Esophagus squamous epithelium (tissue), 5 donors: Measurements from ENCODE around the gene PLTP. TPM values are rescaled to one million over a fixed set of nuclear protein-coding genes. Genes with fewer than 3 reads are reported as not detected.
A peak's percentile ranks its signal among the peaks of the same experiment; 100 is the strongest.

Source experiments
- DNase-seq: peaks from one replicate; lab custom pipeline; 2025; lab: John Stamatoyannopoulos, UW
- H3K27ac ChIP-seq, 4 donors: fragments of 200-600 bp; sonication (generic); one replicate each; pipeline ENCODE4 v1.5.1; 2016 to 2019; ENCODE audit warnings: mild to moderate bottlenecking in 1 of 4
- H3K27me3 ChIP-seq, 4 donors: fragments of 200-600 bp; sonication (generic); 1 replicate in 3 of 4; 2 replicates in 1 of 4; pipeline versions ENCODE4 v1.5.1 to v1.6.0; 2017 to 2021; ENCODE audit warnings: antibody characterized with exemption in 1 of 4
- H3K36me3 ChIP-seq, 3 donors: fragments of 200-600 bp; sonication (generic); one replicate each; pipeline ENCODE4 v1.5.1; 2016 to 2019
- H3K4me1 ChIP-seq, 3 donors: fragments of 200-600 bp; sonication (generic); one replicate each; pipeline ENCODE4 v1.5.1; 2017 to 2019
- H3K4me3 ChIP-seq, 4 donors: fragments of 200-600 bp; sonication (generic); 1 replicate in 3 of 4; 2 replicates in 1 of 4; pipeline ENCODE4 v1.5.1; 2016 to 2019; ENCODE audit warnings: mild to moderate bottlenecking in 2 of 4, moderate library complexity in 1 of 4
- H3K9me3 ChIP-seq, 3 donors: fragments of 200-600 bp; sonication (generic); one replicate each; pipeline ENCODE4 v1.5.1; 2016 to 2019
- POLR2A ChIP-seq, 4 donors: fragments of 450-650 bp; IDR thresholded peaks; one replicate each; pipeline ENCODE4 v1.6.1; 2017; ENCODE audit warnings: antibody characterized with exemption in 4 of 4, mild to moderate bottlenecking in 4 of 4, moderate library complexity in 3 of 4
- WGBS, 2 donors: methylation state at CpG; one replicate each; pipeline ENCODE4 v1.1.5; 2018; 5-methylcytosine and 5-hydroxymethylcytosine counted together
- intact Hi-C: fragments of 100-400 bp; cut with DNase I; formaldehyde crosslinking; loops from one replicate; pipeline ENCODE4 v1.15.0; 2022
- total RNA-seq, 4 donors: library from RNA; depleted of rRNA; stranded (reverse); fragments of >200 nt; gene quantifications; one replicate each; pipeline ENCODE4 v1.1.0, GENCODE V29; 2016
- TF ChIP-seq, protein P1 (sequence below), 6 experiments: fragments of 450-650 bp in 4 of 6; fragments of 200-600 bp in 2 of 6; sonication (generic) in 2 of 6; IDR thresholded peaks; one replicate each; pipeline ENCODE4 v1.5.1; 2016 to 2019; ENCODE audit warnings: antibody characterized with exemption in 6 of 6, mild to moderate bottlenecking in 4 of 6, moderate library complexity in 4 of 6
- donor health status: DM: yes; HTN: yes; CAD: no.

The PLTP gene
- total RNA-seq, 4 donors from 2014 or later, result 5.9 to 248 (median 92.6) TPM

DNA sequence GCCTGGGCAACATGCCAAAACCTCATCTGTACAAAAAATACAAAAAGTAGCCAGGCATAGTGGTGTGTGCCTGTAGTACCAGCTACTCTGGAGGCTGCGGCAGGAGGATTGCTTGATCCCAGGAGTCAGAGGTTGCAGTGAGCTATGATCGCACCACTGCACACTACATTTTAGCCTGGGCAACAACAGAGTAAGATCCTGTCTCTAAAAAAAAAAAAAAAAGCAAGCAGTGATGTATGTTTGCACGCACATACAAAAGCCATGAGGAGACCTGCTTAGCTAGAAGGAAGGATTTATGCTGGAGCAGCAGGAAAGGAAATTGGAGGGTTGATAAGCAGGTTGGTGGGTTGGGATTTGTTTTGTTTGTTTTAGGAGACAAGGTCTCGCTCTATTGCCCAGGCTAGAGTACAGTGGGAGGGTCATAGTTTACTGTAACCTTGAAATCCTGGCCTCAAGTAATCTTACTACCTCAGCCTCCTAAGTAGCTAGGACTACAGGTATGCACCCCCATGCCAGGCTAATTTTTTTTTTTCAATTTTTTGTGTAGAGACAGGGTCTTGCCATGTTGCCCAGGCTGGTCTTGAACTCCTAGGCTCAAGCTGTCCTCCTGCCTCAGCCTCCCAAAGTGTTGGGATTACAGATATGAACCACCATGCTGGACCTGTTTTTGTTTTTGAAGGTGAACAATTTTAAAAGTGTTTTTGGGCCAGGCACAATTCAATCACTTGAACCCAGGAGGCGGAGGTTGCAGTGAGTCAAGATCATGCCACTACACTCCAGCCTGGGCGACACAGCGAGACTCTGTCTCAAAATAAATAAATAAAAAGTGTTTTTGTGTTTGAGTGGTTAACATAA, 50.5 kb downstream of the PLTP start:
- intact Hi-C loops, result no loop called here
- Histone ChIP-seq H3K27ac (no peak overlapping the region), H3K36me3 (no peaks in the 10 kb centered on the region), H3K27me3 (no peaks in the 10 kb centered on the region), H3K4me3 (no peak overlapping the region), H3K4me1 (peaks cover 8 to 22% (median 13%) of the 10 kb centered on the region in 3 donors), H3K9me3 (no peaks in the 10 kb centered on the region)
- no peak for DNase-seq
- TF ChIP-seq POLR2A (IDR thresholded peaks at IDR 0.05), result no peak
- TF ChIP-seq, protein P1, sequence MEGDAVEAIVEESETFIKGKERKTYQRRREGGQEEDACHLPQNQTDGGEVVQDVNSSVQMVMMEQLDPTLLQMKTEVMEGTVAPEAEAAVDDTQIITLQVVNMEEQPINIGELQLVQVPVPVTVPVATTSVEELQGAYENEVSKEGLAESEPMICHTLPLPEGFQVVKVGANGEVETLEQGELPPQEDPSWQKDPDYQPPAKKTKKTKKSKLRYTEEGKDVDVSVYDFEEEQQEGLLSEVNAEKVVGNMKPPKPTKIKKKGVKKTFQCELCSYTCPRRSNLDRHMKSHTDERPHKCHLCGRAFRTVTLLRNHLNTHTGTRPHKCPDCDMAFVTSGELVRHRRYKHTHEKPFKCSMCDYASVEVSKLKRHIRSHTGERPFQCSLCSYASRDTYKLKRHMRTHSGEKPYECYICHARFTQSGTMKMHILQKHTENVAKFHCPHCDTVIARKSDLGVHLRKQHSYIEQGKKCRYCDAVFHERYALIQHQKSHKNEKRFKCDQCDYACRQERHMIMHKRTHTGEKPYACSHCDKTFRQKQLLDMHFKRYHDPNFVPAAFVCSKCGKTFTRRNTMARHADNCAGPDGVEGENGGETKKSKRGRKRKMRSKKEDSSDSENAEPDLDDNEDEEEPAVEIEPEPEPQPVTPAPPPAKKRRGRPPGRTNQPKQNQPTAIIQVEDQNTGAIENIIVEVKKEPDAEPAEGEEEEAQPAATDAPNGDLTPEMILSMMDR (IDR thresholded peaks at IDR 0.05), result no peak
- 91% methylated on average over 7 of the region's 7 CpGs for WGBS, 2 donors

DNA sequence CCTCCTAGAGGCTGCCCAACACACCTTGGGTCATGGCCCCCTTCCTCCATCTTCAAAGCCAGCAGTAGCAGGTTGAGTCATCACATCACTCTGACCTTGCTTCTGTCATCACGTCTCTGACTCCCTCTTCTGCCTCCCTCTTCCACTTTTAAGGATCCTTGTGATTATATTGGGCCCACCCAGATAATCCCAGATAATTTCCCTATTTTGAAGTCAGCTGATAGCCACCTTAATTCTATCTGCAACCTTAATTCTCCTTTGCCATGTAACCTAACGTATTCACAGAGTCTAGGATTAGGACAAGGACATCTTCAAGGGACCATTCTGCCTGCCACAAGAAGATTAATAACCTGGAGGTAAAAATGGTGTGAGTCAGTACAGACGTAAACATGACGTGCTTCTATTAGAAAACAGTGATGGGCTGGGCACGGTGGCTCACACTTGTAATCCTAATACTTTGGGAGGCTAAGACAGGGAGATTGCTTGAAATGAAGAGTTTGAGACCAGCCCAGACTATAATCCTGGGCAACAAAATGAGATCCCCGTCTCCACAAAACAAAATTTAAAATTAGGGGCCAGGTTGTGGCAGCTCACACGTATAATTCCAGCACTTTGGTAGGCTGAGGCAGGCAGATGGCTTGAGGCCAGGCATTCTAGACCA, 51.3 kb downstream of the PLTP start:
- Histone ChIP-seq H3K4me3 (no peak overlapping the region), H3K9me3 (no peaks in the 10 kb centered on the region), H3K36me3 (no peaks in the 10 kb centered on the region), H3K27me3 (no peaks in the 10 kb centered on the region), H3K27ac (no peak overlapping the region), H3K4me1 (peaks cover 16 to 30% (median 21%) of the 10 kb centered on the region in 3 donors)
- WGBS, 2 donors, result 34 to 48% methylated on average over 7 of the region's 7 CpGs
- TF ChIP-seq, protein P1 (IDR thresholded peaks at IDR 0.05), result no peak
- TF ChIP-seq POLR2A (IDR thresholded peaks at IDR 0.05), result no peak
- no peak for DNase-seq
- intact Hi-C loops, result no loop called here

DNA sequence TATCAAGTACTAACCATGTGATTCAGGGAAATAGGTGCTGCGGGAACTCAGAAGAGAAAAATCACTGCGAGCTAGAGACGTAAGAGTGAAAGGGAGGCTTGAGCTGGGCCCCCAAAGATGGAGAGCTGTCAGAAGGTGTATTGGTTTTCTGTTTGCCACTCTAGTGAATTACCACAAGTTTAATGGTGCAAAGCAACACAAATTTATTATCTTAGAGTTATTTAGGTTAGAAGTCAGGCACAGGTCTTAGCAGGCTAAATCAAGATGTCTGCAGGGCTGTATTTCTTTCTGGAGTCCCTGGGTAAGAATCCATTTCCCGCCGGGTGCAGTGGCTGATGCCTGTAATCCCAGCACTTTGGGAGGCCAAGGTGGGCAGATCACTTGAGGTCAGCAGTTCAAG, 52.0 kb downstream of the PLTP start:
- Histone ChIP-seq H3K27ac (no peak overlapping the region), H3K4me1 (peaks cover 24 to 37% (median 26%) of the 10 kb centered on the region in 3 donors), H3K27me3 (no peaks in the 10 kb centered on the region), H3K36me3 (peaks cover 0 to 4% (median 0%) of the 10 kb centered on the region in 3 donors), H3K9me3 (no peaks in the 10 kb centered on the region), H3K4me3 (no peak overlapping the region)
- no peak for DNase-seq
- 87 to 96% methylated on average over 3 to 5 of the region's 5 CpGs for WGBS, 2 donors
- intact Hi-C loops, result no loop called here
- TF ChIP-seq, protein P1 (IDR thresholded peaks at IDR 0.05), result no peak
- TF ChIP-seq POLR2A (IDR thresholded peaks at IDR 0.05), result no peak

DNA sequence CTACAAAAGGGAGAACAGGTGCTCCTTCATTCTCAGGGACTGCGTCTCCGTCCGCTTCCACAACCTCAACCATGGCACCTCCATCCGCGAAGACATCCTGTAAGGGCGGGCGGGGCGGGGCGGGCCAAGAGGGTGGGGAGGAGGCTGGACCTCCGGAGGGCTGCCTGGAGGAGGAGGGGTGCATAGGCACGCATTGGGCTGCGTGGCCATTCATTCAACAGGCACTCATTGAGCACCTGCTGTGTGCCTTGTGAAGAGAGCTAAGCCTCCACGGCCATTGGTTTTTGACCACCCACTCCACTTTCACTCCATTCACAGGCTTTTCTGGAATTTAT, 54.1 kb downstream of the PLTP start:
- Histone ChIP-seq H3K4me1 (peaks cover 26 to 46% (median 28%) of the 10 kb centered on the region in 3 donors), H3K27ac (peak overlapping the region; percentile 77 to 90 (median 85)), H3K36me3 (peaks cover 0 to 25% (median 0%) of the 10 kb centered on the region in 3 donors), H3K27me3 (no peaks in the 10 kb centered on the region), H3K4me3 (peak overlapping the region; percentile 91 to 95 (median 92)), H3K9me3 (no peaks in the 10 kb centered on the region)
- no peak for DNase-seq
- 17 to 33% methylated on average over 4 to 10 of the region's 13 CpGs for WGBS, 2 donors
- TF ChIP-seq POLR2A (IDR thresholded peaks at IDR 0.05), result no peak
- TF ChIP-seq, protein P1 (IDR thresholded peaks at IDR 0.05), result no peak
- intact Hi-C loops, result no loop called here
